ENCODE measurements around the gene CACNG1.

- TF ChIP-seq CTCF (IDR thresholded peaks at IDR 0.05) (no peak), POLR2A (IDR thresholded peaks at IDR 0.05) (no peak), POLR2AphosphoS5 (IDR thresholded peaks at IDR 0.05) (no peak), EP300 (IDR thresholded peaks at IDR 0.05) (no peak)
Observed at GRCh38 chr17:67022451-67022810, 21.9 kb upstream of the CACNG1 start.
